Neural progenitor cell (in vitro differentiated cells): Measurements from ENCODE around the gene PRSS27. TPM values are rescaled to one million over a fixed set of nuclear protein-coding genes. Genes with fewer than 3 reads are reported as not detected.

Experiments
- DNase-seq: peaks from one replicate; pipeline ENCODE4 v3.0.0-alpha.2; 2016; ENCODE audit warnings: low spot score
- H2AFZ ChIP-seq: fragments of 200-600 bp; sonication (generic); replicated peaks from 2 replicates; pipeline ENCODE4 v1.6.1; 2016; ENCODE audit warnings: antibody characterized with exemption
- H3F3A ChIP-seq: fragments of 200-600 bp; sonication (generic); 2 replicates; pipeline ENCODE4 v1.6.1; 2016; ENCODE audit warnings: antibody characterized with exemption, low read depth
- H3K27ac ChIP-seq: fragments of 200-600 bp; sonication (generic); 2 replicates; pipeline ENCODE4 v1.5.1; 2016; ENCODE audit warnings: mild to moderate bottlenecking
- H3K27me3 ChIP-seq: fragments of 200-600 bp; sonication (generic); 2 replicates; pipeline ENCODE4 v1.6.1; 2016; ENCODE audit warnings: mild to moderate bottlenecking, moderate library complexity
- H3K36me3 ChIP-seq: fragments of 200-600 bp; sonication (generic); 2 replicates; pipeline ENCODE4 v1.5.1; 2016
- H3K4me1 ChIP-seq: fragments of 200-600 bp; sonication (generic); 2 replicates; pipeline ENCODE4 v1.6.1; 2016; ENCODE audit warnings: mixed run types
- H3K4me2 ChIP-seq: fragments of 200-600 bp; sonication (generic); 2 replicates; pipeline ENCODE4 v1.6.1; 2016
- H3K4me3 ChIP-seq: fragments of 200-600 bp; sonication (generic); 2 replicates; pipeline ENCODE4 v1.5.1; 2016
- H3K79me2 ChIP-seq: fragments of 200-600 bp; sonication (generic); 2 replicates; pipeline ENCODE4 v1.6.1; 2016; ENCODE audit warnings: low read depth
- H3K9ac ChIP-seq: fragments of 200-600 bp; sonication (generic); 2 replicates; pipeline ENCODE4 v1.6.1; 2016
- H3K9me3 ChIP-seq: fragments of 200-600 bp; sonication (generic); 2 replicates; pipeline ENCODE4 v1.5.1; 2016; ENCODE audit warnings: low read depth
- H4K20me1 ChIP-seq: fragments of 200-600 bp; sonication (generic); 2 replicates; pipeline ENCODE4 v1.6.1; 2016; ENCODE audit warnings: low read depth
- H3K27ac Mint-ChIP-seq: 3 replicates; pipeline ENCODE4 v1.8.0; 2021; ENCODE audit warnings: mixed read lengths
- H3K27me3 Mint-ChIP-seq: 2 replicates; pipeline ENCODE4 v1.8.0; 2022; ENCODE audit warnings: low read depth, mild to moderate bottlenecking, inconsistent platforms, moderate library complexity, mixed read lengths; ENCODE audit not compliant: insufficient read depth
- H3K36me3 Mint-ChIP-seq: 3 replicates; pipeline ENCODE4 v1.8.0; 2021; ENCODE audit warnings: mixed read lengths
- H3K4me1 Mint-ChIP-seq: 3 replicates; pipeline ENCODE4 v1.8.0; 2021; ENCODE audit warnings: mixed read lengths
- H3K4me3 Mint-ChIP-seq: 3 replicates; pipeline ENCODE4 v1.8.0; 2021; ENCODE audit warnings: mild to moderate bottlenecking, moderate library complexity, mixed read lengths
- H3K9me3 Mint-ChIP-seq: 3 replicates; pipeline ENCODE4 v1.8.0; 2020; ENCODE audit warnings: mixed read lengths
- CTCF ChIP-seq: fragments of 200-600 bp; sonication (generic); IDR thresholded peaks from 2 replicates; pipeline ENCODE4 v1.5.1; 2017; ENCODE audit warnings: antibody characterized with exemption, mild to moderate bottlenecking
- EZH2 ChIP-seq: fragments of 200-600 bp; sonication (generic); IDR thresholded peaks from 2 replicates; pipeline ENCODE4 v1.6.1; 2017; ENCODE audit warnings: antibody characterized with exemption, mild to moderate bottlenecking, moderate library complexity
- EZH2phosphoT487 ChIP-seq: fragments of 200-600 bp; sonication (generic); IDR thresholded peaks from 2 replicates; pipeline ENCODE4 v1.6.1; 2017; ENCODE audit warnings: antibody characterized with exemption
- total RNA-seq: library from RNA; depleted of rRNA; stranded (reverse); fragments of >200 nt; gene quantifications from 2 replicates; pipeline ENCODE4 v1.2.3, GENCODE V29; 2015; ENCODE audit warnings: low replicate concordance

PRSS27 gene
- total RNA-seq, 1 donor from 2014 or later, result 1.8 TPM

GRCh38 chr16:2761472-2761871 is 41.4 kb upstream of the PRSS27 start:
- peaks cover 22% of the 10 kb centered on the region for H4K20me1 ChIP-seq
- H3K4me3 ChIP-seq, result no peak overlapping the region
- Mint-ChIP-seq H3K4me3 (no peak overlapping the region), H3K27me3 (peaks cover 22% of the 10 kb centered on the region), H3K9me3 (peaks cover 45% of the 10 kb centered on the region), H3K27ac (no peak overlapping the region), H3K36me3 (peaks cover 96% of the 10 kb centered on the region), H3K4me1 (no peaks in the 10 kb centered on the region)
- H3F3A ChIP-seq, result peaks cover 57% of the 10 kb centered on the region
- H3K4me1 ChIP-seq, result no peaks in the 10 kb centered on the region
- H3K79me2 ChIP-seq, result peaks cover 100% of the 10 kb centered on the region
- H3K27me3 ChIP-seq, result no peaks in the 10 kb centered on the region
- H3K9ac ChIP-seq, result no peak overlapping the region
- TF ChIP-seq EZH2phosphoT487, result no peak
- TF ChIP-seq EZH2, result no peak
- TF ChIP-seq CTCF, result no peak
- peaks cover 72% of the 10 kb centered on the region for H3K36me3 ChIP-seq
- H3K4me2 ChIP-seq, result no peak overlapping the region
- H2AFZ ChIP-seq, result no peak overlapping the region
- H3K9me3 ChIP-seq, result no peaks in the 10 kb centered on the region
- no peak overlapping the region for H3K27ac ChIP-seq
- DNase-seq, result no peak

GRCh38 chr16:2757344-2757743 is 37.3 kb upstream of the PRSS27 start:
- Histone ChIP-seq H4K20me1 (peaks cover 53% of the 10 kb centered on the region), H3K27ac (no peak overlapping the region), H3K36me3 (peaks cover 45% of the 10 kb centered on the region), H3K9me3 (no peaks in the 10 kb centered on the region), H2AFZ (no peak overlapping the region), H3K79me2 (peaks cover 96% of the 10 kb centered on the region), H3K27me3 (no peaks in the 10 kb centered on the region), H3K9ac (no peak overlapping the region), H3K4me3 (no peak overlapping the region), H3F3A (peaks cover 40% of the 10 kb centered on the region), H3K4me2 (no peak overlapping the region), H3K4me1 (peaks cover 13% of the 10 kb centered on the region)
- peak overlapping the region; percentile 8 for H3K4me3 Mint-ChIP-seq
- H3K9me3 Mint-ChIP-seq, result peaks cover 20% of the 10 kb centered on the region
- H3K4me1 Mint-ChIP-seq, result peaks cover 22% of the 10 kb centered on the region
- TF ChIP-seq EZH2, result no peak
- TF ChIP-seq EZH2phosphoT487, result no peak
- no peak for TF ChIP-seq CTCF
- H3K27me3 Mint-ChIP-seq, result peaks cover 12% of the 10 kb centered on the region
- DNase-seq, result no peak
- no peak overlapping the region for H3K27ac Mint-ChIP-seq
- H3K36me3 Mint-ChIP-seq, result peaks cover 73% of the 10 kb centered on the region

GRCh38 chr16:2756288-2757015 is 36.4 kb upstream of the PRSS27 start:
- H3K27me3 Mint-ChIP-seq, result peaks cover 12% of the 10 kb centered on the region

More at GRCh38 chr16:2756288-2757015, 36.4 kb upstream of the PRSS27 start:
- H3K27me3 ChIP-seq, result no peaks in the 10 kb centered on the region
- H3K9ac ChIP-seq, result no peak overlapping the region
- no peaks in the 10 kb centered on the region for H3K9me3 ChIP-seq
- no peak for DNase-seq
- no peak for TF ChIP-seq CTCF
- TF ChIP-seq EZH2, result no peak
- TF ChIP-seq EZH2phosphoT487, result no peak
- H3K4me2 ChIP-seq, result no peak overlapping the region
- H3K4me1 ChIP-seq, result peaks cover 15% of the 10 kb centered on the region
- peak overlapping the region; percentile 10 for H3K4me3 Mint-ChIP-seq
- no peak overlapping the region for H3K27ac Mint-ChIP-seq
- peaks cover 25% of the 10 kb centered on the region for H3K4me1 Mint-ChIP-seq
- no peak overlapping the region for H3K4me3 ChIP-seq
- peaks cover 64% of the 10 kb centered on the region for H3K36me3 Mint-ChIP-seq
- H3K36me3 ChIP-seq, result peaks cover 36% of the 10 kb centered on the region
- peaks cover 11% of the 10 kb centered on the region for H3K9me3 Mint-ChIP-seq
- peaks cover 41% of the 10 kb centered on the region for H3F3A ChIP-seq
- no peak overlapping the region for H2AFZ ChIP-seq
- peaks cover 89% of the 10 kb centered on the region for H3K79me2 ChIP-seq
- no peak overlapping the region for H3K27ac ChIP-seq
- H4K20me1 ChIP-seq, result peaks cover 53% of the 10 kb centered on the region
